HepG2 (cell line): ENCODE data around the gene DUS1L. TPM values are rescaled to one million over a fixed set of nuclear protein-coding genes. Genes with fewer than 3 reads are reported as not detected.

Experiments used
- CBX5 ChIP-seq: sonication (generic); formaldehyde crosslinking; IDR thresholded peaks from 2 replicates; pipeline ENCODE4 v1.4.0; 2020; ENCODE audit warnings: missing genetic modification reagents, borderline replicate concordance
- KLF9 ChIP-seq: IDR thresholded peaks from 2 replicates; pipeline ENCODE4 v1.6.1; 2016; ENCODE audit warnings: low read depth
- MXI1 ChIP-seq: IDR thresholded peaks from 3 replicates; pipeline ENCODE4 v1.6.1; 2012; ENCODE audit warnings: low read depth, low read length, inconsistent platforms, borderline replicate concordance
- SETDB1 ChIP-seq: sonication (generic); formaldehyde crosslinking; IDR thresholded peaks from 2 replicates; pipeline ENCODE4 v1.5.1; 2020; ENCODE audit warnings: missing genetic modification reagents, mild to moderate bottlenecking, borderline replicate concordance
- THAP7 ChIP-seq: sonication (generic); formaldehyde crosslinking; IDR thresholded peaks from 2 replicates; pipeline ENCODE4 v1.8.1; 2023; ENCODE audit warnings: mild to moderate bottlenecking, missing genetic modification reagents
- ZFP90 ChIP-seq: sonication (generic); formaldehyde crosslinking; IDR thresholded peaks from 2 replicates; pipeline ENCODE4 v1.8.0; 2022; ENCODE audit warnings: missing genetic modification reagents, mild to moderate bottlenecking, inconsistent platforms, borderline replicate concordance
- ZNF124 ChIP-seq: sonication (generic); formaldehyde crosslinking; IDR thresholded peaks from 2 replicates; pipeline ENCODE4 v1.4.0; 2020; ENCODE audit warnings: missing genetic modification reagents
- ZNF20 ChIP-seq: sonication (generic); formaldehyde crosslinking; IDR thresholded peaks from 2 replicates; pipeline ENCODE4 v1.4.0; 2020; ENCODE audit warnings: mild to moderate bottlenecking, moderate library complexity, missing genetic modification reagents
- ZNF773 ChIP-seq: sonication (generic); formaldehyde crosslinking; IDR thresholded peaks from 2 replicates; pipeline ENCODE4 v1.4.0; 2020; ENCODE audit warnings: missing genetic modification reagents, borderline replicate concordance
- ZSCAN5A ChIP-seq: sonication (generic); formaldehyde crosslinking; IDR thresholded peaks from 2 replicates; pipeline ENCODE4 v1.8.0; 2022; ENCODE audit warnings: mild to moderate bottlenecking, missing genetic modification reagents, borderline replicate concordance
- polyA plus RNA-seq, 8 experiments: library from polyadenylated mRNA; depleted of rRNA in 3 of 8; stranded (reverse) in 7 of 8; unstranded in 1 of 8; fragments of >200 nt; fragmentation: Illumina TruSeq in 4 of 8; extraction: Trizol in 4 of 8; gene quantifications; 2 replicates each; pipeline versions ENCODE4 v1.2.1 to v1.2.3, GENCODE V29; 2011 to 2016; ENCODE audit warnings: low read depth in 4 of 8, missing spikeins in 1 of 8, mixed read lengths in 1 of 8; ENCODE audit not compliant: insufficient read depth in 1 of 8
- total RNA-seq, 5 experiments: library from RNA; depleted of rRNA; stranded (reverse); fragments of >200 nt; fragmentation: Illumina TruSeq; extraction: Trizol; gene quantifications; 2 replicates each; pipeline ENCODE4 v1.2.3, GENCODE V29; 2016; ENCODE audit warnings: low read depth in 1 of 5
- TF ChIP-seq, protein P1 (sequence below): IDR thresholded peaks from 2 replicates; pipeline ENCODE4 v1.4.0; 2020; ENCODE audit warnings: mild to moderate bottlenecking, missing genetic modification reagents
- TF ChIP-seq, protein P2 (sequence below): IDR thresholded peaks from 2 replicates; pipeline ENCODE4 v1.6.1; 2012; ENCODE audit warnings: low read length, improper control_type of control experiment
- TF ChIP-seq, protein P3 (sequence below): sonication (generic); formaldehyde crosslinking; IDR thresholded peaks from 2 replicates; pipeline ENCODE4 v1.5.0; 2020; ENCODE audit warnings: missing genetic modification reagents
- TF ChIP-seq, protein P4 (sequence below): sonication (generic); formaldehyde crosslinking; IDR thresholded peaks from 2 replicates; pipeline ENCODE4 v1.8.1; 2023; ENCODE audit warnings: mild to moderate bottlenecking, inconsistent platforms, moderate library complexity, missing genetic modification reagents, borderline replicate concordance

The DUS1L gene
- total and polyA plus RNA-seq, 2 of the 13 experiments (the other 11 are each of a cell fraction or from before 2014, with no cell fraction given): 81.0 to 109 TPM

DNA sequence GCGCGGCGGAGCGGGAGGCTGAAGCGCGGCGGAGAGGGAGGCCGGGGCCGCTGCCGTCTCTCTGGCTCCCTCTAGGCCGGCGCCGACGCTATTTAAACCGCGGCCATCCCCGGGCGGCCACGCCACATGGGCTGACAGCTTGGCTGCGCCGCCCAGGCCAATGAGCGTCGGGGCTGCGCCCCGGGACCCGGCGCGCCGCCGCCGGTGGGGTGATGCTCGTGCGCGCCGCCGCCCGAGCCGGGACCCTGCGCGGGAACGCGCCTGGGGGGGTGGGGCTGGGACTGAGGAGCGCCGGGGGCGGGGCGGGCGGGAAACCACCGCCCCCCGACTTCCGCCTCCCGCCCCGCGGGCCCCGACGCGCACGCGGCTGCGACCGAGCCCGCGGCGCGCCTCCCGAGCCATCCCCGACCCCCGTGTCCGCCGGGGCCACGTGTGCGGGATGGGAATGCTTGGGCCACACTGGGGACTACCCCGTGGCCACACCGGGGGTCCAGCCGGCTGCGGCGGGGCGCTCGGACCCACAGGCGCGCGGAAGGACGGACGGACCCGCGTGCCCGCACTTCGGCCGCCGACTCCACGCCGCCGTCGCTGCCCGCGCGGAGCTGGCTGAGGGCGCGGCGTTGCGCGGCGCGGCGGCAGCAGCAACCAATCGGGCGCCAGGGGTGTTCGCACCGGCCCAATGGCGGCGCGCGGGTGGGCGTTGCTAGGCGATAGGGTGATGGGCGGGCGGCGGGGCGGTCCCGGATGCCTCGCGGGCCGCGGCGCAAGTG is 32.8 kb upstream of the DUS1L start, which contains the start of gene FASN (continued):
- TF ChIP-seq, protein P1, sequence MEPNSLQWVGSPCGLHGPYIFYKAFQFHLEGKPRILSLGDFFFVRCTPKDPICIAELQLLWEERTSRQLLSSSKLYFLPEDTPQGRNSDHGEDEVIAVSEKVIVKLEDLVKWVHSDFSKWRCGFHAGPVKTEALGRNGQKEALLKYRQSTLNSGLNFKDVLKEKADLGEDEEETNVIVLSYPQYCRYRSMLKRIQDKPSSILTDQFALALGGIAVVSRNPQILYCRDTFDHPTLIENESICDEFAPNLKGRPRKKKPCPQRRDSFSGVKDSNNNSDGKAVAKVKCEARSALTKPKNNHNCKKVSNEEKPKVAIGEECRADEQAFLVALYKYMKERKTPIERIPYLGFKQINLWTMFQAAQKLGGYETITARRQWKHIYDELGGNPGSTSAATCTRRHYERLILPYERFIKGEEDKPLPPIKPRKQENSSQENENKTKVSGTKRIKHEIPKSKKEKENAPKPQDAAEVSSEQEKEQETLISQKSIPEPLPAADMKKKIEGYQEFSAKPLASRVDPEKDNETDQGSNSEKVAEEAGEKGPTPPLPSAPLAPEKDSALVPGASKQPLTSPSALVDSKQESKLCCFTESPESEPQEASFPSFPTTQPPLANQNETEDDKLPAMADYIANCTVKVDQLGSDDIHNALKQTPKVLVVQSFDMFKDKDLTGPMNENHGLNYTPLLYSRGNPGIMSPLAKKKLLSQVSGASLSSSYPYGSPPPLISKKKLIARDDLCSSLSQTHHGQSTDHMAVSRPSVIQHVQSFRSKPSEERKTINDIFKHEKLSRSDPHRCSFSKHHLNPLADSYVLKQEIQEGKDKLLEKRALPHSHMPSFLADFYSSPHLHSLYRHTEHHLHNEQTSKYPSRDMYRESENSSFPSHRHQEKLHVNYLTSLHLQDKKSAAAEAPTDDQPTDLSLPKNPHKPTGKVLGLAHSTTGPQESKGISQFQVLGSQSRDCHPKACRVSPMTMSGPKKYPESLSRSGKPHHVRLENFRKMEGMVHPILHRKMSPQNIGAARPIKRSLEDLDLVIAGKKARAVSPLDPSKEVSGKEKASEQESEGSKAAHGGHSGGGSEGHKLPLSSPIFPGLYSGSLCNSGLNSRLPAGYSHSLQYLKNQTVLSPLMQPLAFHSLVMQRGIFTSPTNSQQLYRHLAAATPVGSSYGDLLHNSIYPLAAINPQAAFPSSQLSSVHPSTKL (CRISPR knock-in tag): 0 out of 2 replicates have a peak, but pooled peaks have one; percentile 5
- TF ChIP-seq ZFP90 (CRISPR knock-in tag): peak; percentile 11; the same call in 1 of the 2 replicates
- TF ChIP-seq SETDB1 (CRISPR knock-in tag): no peak
- no peak for TF ChIP-seq ZNF124
- TF ChIP-seq KLF9 (CRISPR knock-in tag): no peak
- TF ChIP-seq THAP7 (CRISPR knock-in tag): peak; percentile 75; the same call in 1 of the 2 replicates
- peak; percentile 95; the same call in 1 of the 2 replicates for TF ChIP-seq ZNF773
- TF ChIP-seq, protein P2, sequence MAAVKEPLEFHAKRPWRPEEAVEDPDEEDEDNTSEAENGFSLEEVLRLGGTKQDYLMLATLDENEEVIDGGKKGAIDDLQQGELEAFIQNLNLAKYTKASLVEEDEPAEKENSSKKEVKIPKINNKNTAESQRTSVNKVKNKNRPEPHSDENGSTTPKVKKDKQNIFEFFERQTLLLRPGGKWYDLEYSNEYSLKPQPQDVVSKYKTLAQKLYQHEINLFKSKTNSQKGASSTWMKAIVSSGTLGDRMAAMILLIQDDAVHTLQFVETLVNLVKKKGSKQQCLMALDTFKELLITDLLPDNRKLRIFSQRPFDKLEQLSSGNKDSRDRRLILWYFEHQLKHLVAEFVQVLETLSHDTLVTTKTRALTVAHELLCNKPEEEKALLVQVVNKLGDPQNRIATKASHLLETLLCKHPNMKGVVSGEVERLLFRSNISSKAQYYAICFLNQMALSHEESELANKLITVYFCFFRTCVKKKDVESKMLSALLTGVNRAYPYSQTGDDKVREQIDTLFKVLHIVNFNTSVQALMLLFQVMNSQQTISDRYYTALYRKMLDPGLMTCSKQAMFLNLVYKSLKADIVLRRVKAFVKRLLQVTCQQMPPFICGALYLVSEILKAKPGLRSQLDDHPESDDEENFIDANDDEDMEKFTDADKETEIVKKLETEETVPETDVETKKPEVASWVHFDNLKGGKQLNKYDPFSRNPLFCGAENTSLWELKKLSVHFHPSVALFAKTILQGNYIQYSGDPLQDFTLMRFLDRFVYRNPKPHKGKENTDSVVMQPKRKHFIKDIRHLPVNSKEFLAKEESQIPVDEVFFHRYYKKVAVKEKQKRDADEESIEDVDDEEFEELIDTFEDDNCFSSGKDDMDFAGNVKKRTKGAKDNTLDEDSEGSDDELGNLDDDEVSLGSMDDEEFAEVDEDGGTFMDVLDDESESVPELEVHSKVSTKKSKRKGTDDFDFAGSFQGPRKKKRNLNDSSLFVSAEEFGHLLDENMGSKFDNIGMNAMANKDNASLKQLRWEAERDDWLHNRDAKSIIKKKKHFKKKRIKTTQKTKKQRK: no peak
- TF ChIP-seq ZSCAN5A (CRISPR knock-in tag): 0 out of 2 replicates have a peak, but pooled peaks have one; percentile 16
- TF ChIP-seq, protein P3, sequence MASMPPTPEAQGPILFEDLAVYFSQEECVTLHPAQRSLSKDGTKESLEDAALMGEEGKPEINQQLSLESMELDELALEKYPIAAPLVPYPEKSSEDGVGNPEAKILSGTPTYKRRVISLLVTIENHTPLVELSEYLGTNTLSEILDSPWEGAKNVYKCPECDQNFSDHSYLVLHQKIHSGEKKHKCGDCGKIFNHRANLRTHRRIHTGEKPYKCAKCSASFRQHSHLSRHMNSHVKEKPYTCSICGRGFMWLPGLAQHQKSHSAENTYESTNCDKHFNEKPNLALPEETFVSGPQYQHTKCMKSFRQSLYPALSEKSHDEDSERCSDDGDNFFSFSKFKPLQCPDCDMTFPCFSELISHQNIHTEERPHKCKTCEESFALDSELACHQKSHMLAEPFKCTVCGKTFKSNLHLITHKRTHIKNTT (CRISPR knock-in tag): peak; percentile 85; the same call in 1 of the 2 replicates
- no peak for TF ChIP-seq ZNF20 (CRISPR knock-in tag)
- peak; percentile 95; the same call in 1 of the 3 replicates for TF ChIP-seq MXI1
- no peak for TF ChIP-seq CBX5 (CRISPR knock-in tag)
- TF ChIP-seq, protein P4, sequence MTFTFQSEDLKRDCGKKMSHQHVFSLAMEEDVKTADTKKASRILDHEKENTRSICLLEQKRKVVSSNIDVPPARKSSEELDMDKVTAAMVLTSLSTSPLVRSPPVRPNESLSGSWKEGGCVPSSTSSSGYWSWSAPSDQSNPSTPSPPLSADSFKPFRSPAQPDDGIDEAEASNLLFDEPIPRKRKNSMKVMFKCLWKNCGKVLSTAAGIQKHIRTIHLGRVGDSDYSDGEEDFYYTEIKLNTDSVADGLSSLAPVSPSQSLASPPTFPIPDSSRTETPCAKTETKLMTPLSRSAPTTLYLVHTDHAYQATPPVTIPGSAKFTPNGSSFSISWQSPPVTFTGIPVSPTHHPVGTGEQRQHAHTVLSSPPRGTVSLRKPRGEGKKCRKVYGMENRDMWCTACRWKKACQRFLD (CRISPR knock-in tag): 0 out of 2 replicates have a peak, but pooled peaks have one; percentile 73
